ENCODE measurements around the gene DHX15.

- TF ChIP-seq, protein P1, sequence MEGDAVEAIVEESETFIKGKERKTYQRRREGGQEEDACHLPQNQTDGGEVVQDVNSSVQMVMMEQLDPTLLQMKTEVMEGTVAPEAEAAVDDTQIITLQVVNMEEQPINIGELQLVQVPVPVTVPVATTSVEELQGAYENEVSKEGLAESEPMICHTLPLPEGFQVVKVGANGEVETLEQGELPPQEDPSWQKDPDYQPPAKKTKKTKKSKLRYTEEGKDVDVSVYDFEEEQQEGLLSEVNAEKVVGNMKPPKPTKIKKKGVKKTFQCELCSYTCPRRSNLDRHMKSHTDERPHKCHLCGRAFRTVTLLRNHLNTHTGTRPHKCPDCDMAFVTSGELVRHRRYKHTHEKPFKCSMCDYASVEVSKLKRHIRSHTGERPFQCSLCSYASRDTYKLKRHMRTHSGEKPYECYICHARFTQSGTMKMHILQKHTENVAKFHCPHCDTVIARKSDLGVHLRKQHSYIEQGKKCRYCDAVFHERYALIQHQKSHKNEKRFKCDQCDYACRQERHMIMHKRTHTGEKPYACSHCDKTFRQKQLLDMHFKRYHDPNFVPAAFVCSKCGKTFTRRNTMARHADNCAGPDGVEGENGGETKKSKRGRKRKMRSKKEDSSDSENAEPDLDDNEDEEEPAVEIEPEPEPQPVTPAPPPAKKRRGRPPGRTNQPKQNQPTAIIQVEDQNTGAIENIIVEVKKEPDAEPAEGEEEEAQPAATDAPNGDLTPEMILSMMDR (IDR thresholded peaks at IDR 0.05; ENCODE audit: control extremely low read depth in 1 of 3, insufficient read depth in 1 of 3, low read depth in 1 of 3, low read length in 3 of 3), result no peak
- TF ChIP-seq KDM5A (IDR thresholded peaks at IDR 0.05; ENCODE audit: low read length) (no peak), CHD1 (IDR thresholded peaks at IDR 0.05; ENCODE audit: low read depth, low read length) (no peak), POLR2AphosphoS5 (IDR thresholded peaks at IDR 0.05; ENCODE audit: low read depth, low read length) (no peak), RNF2 (IDR thresholded peaks at IDR 0.05; ENCODE audit: borderline replicate concordance, low read depth, low read length, missing control alignments, poor library complexity, severe bottlenecking) (no peak), USF2 (IDR thresholded peaks at IDR 0.05; ENCODE audit: low read length) (no peak), ATF3 (IDR thresholded peaks at IDR 0.05; ENCODE audit: insufficient read depth, low read depth, low read length) (no peak), EZH2 (IDR thresholded peaks at IDR 0.05; ENCODE audit: low read depth, low read length, severe bottlenecking) (no peak), FOSL1 (IDR thresholded peaks at IDR 0.05; ENCODE audit: insufficient read depth, low read depth, low read length) (no peak), MAFK (IDR thresholded peaks at IDR 0.05; ENCODE audit: low read depth, low read length) (no peak), NRF1 (IDR thresholded peaks at IDR 0.05; ENCODE audit: low read depth, low read length) (no peak), EP300 (IDR thresholded peaks at IDR 0.05; ENCODE audit: borderline replicate concordance in 1 of 2, low read depth in 2 of 2, low read length in 2 of 2) (no peak)
Measured at GRCh38 chr4:24559889-24560288, 24.5 kb downstream of the DHX15 start.
